ENCODE data around the gene RSU1. TPM values are rescaled to one million over a fixed set of nuclear protein-coding genes. Genes with fewer than 3 reads are reported as not detected.

The RSU1 gene
- total and polyA plus RNA-seq, 10 of the 15 experiments (the other 5 are each of a cell fraction or from before 2014, with no cell fraction given), result 49.2 to 139 (median 81.3) TPM

DNA sequence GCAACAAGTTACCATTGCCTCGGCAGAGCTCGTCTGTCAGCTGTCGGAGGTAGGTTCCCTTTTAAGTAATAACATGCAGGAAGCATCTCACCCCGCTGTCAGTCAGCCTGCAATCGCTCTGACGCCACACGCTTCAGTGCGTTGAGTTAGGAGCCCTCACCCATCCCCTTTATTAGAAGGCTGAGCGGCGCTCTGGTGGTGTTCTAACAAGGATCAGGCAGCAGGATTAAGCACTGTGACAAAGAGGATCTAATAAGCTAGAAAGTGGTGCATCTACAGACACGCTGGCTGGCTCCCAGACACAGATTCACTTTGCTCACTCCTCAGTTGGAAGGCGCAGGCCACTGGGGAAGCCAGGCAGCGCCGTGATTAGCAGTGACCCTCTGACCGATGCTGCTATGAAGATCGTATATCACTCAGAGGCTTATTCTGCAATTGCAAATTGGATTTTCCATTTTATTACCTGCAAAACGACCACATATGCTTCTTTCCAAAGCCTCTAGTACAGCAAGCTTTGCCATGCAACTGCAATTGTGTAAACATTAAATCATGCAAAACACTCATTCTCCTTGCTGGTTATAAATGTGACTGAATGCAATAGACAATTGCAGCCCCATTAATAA, 117.7 kb downstream of the RSU1 start (continued):
- TF ChIP-seq, protein P1, sequence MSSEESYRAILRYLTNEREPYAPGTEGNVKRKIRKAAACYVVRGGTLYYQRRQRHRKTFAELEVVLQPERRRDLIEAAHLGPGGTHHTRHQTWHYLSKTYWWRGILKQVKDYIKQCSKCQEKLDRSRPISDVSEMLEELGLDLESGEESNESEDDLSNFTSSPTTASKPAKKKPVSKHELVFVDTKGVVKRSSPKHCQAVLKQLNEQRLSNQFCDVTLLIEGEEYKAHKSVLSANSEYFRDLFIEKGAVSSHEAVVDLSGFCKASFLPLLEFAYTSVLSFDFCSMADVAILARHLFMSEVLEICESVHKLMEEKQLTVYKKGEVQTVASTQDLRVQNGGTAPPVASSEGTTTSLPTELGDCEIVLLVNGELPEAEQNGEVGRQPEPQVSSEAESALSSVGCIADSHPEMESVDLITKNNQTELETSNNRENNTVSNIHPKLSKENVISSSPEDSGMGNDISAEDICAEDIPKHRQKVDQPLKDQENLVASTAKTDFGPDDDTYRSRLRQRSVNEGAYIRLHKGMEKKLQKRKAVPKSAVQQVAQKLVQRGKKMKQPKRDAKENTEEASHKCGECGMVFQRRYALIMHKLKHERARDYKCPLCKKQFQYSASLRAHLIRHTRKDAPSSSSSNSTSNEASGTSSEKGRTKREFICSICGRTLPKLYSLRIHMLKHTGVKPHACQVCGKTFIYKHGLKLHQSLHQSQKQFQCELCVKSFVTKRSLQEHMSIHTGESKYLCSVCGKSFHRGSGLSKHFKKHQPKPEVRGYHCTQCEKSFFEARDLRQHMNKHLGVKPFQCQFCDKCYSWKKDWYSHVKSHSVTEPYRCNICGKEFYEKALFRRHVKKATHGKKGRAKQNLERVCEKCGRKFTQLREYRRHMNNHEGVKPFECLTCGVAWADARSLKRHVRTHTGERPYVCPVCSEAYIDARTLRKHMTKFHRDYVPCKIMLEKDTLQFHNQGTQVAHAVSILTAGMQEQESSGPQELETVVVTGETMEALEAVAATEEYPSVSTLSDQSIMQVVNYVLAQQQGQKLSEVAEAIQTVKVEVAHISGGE (CRISPR knock-in tag; IDR thresholded peaks at IDR 0.05), result no peak
- TF ChIP-seq MXI1 (IDR thresholded peaks at IDR 0.05; ENCODE audit: low read depth, low read length) (no peak), HDGF (IDR thresholded peaks at IDR 0.05) (no peak), GATAD2B (conservative IDR thresholded peaks at IDR 0.05; ENCODE audit: low read depth) (no peak), RB1 (IDR thresholded peaks at IDR 0.05; ENCODE audit: borderline replicate concordance) (no peak), EZH2 (IDR thresholded peaks at IDR 0.05; ENCODE audit: borderline replicate concordance, control insufficient read depth, low read depth, low read length) (no peak), ESRRA (IDR thresholded peaks at IDR 0.05; ENCODE audit: low read length) (no peak)
- TF ChIP-seq, protein P2, sequence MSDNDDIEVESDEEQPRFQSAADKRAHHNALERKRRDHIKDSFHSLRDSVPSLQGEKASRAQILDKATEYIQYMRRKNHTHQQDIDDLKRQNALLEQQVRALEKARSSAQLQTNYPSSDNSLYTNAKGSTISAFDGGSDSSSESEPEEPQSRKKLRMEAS (IDR thresholded peaks at IDR 0.05; ENCODE audit: low read depth, low read length), result no peak
- TF ChIP-seq, protein P3, sequence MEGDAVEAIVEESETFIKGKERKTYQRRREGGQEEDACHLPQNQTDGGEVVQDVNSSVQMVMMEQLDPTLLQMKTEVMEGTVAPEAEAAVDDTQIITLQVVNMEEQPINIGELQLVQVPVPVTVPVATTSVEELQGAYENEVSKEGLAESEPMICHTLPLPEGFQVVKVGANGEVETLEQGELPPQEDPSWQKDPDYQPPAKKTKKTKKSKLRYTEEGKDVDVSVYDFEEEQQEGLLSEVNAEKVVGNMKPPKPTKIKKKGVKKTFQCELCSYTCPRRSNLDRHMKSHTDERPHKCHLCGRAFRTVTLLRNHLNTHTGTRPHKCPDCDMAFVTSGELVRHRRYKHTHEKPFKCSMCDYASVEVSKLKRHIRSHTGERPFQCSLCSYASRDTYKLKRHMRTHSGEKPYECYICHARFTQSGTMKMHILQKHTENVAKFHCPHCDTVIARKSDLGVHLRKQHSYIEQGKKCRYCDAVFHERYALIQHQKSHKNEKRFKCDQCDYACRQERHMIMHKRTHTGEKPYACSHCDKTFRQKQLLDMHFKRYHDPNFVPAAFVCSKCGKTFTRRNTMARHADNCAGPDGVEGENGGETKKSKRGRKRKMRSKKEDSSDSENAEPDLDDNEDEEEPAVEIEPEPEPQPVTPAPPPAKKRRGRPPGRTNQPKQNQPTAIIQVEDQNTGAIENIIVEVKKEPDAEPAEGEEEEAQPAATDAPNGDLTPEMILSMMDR (IDR thresholded peaks at IDR 0.05 in 2 of 3, conservative IDR thresholded peaks at IDR 0.05 in 1 of 3; ENCODE audit: control insufficient read depth in 2 of 3, extremely low read depth in 1 of 3, insufficient read depth in 1 of 3, low read depth in 3 of 3, low read length in 3 of 3), result no peak
